IMR-90 (cell line): ENCODE measurements around the gene MRS2.

Source experiments
- CTCF ChIP-seq: conservative IDR thresholded peaks from 2 replicates; pipeline ENCODE4 v1.5.1; 2012; ENCODE audit warnings: mild to moderate bottlenecking, low read depth, low read length, improper control_type of control experiment
- FOS ChIP-seq: fragments of 150-350 bp; IDR thresholded peaks from 2 replicates; pipeline ENCODE4 v1.6.1; 2016; ENCODE audit warnings: low read depth, low read length
- MAFK ChIP-seq: IDR thresholded peaks from 2 replicates; pipeline ENCODE4 v1.6.1; 2012; ENCODE audit warnings: low read depth, low read length, improper control_type of control experiment
- MXI1 ChIP-seq: IDR thresholded peaks from 2 replicates; pipeline ENCODE4 v1.6.1; 2012; ENCODE audit warnings: low read depth, mild to moderate bottlenecking, low read length, moderate library complexity, borderline replicate concordance
- POLR2A ChIP-seq: IDR thresholded peaks from 2 replicates; pipeline ENCODE4 v1.6.1; 2012; ENCODE audit warnings: mild to moderate bottlenecking, low read depth, low read length
- RFX5 ChIP-seq: IDR thresholded peaks from 2 replicates; pipeline ENCODE4 v1.8.0; 2012; ENCODE audit warnings: low read depth, mild to moderate bottlenecking, low read length, moderate library complexity
- SMC3 ChIP-seq: fragments of 150-350 bp; IDR thresholded peaks from 2 replicates; pipeline ENCODE4 v1.6.1; 2016; ENCODE audit warnings: low read depth, mild to moderate bottlenecking, antibody characterized with exemption, low read length, moderate library complexity
- TF ChIP-seq, protein P1 (sequence below): fragments of 150-350 bp; IDR thresholded peaks from 2 replicates; pipeline ENCODE4 v1.6.1; 2016; ENCODE audit warnings: low read depth, mild to moderate bottlenecking, low read length, moderate library complexity, borderline replicate concordance

DNA sequence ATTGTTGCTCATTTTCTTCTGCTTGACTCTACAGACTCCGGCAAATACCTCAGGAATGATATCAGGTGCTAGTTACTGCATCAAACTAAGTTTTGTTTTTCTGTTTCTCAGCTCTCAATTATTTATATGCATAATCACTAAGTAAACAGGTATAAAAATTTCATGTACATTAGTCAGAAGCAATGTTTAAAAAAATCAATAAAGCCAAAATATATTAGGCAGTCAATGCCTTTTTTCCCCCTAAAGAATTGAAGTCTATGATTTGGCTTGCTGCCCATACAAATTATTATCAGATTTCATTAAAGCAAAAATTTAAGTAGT lies 20.6 kb upstream of the MRS2 start:
- TF ChIP-seq MXI1 (no peak), CTCF (no peak), POLR2A (no peak), RFX5 (no peak), MAFK (no peak), SMC3 (no peak), FOS (no peak)
- TF ChIP-seq, protein P1, sequence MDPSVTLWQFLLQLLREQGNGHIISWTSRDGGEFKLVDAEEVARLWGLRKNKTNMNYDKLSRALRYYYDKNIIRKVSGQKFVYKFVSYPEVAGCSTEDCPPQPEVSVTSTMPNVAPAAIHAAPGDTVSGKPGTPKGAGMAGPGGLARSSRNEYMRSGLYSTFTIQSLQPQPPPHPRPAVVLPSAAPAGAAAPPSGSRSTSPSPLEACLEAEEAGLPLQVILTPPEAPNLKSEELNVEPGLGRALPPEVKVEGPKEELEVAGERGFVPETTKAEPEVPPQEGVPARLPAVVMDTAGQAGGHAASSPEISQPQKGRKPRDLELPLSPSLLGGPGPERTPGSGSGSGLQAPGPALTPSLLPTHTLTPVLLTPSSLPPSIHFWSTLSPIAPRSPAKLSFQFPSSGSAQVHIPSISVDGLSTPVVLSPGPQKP: no peak
